DMS53 (cell line): Measurements from ENCODE around the gene ARMC12.
"Not testable (repeated sequence)": the region's sequence is repeated elsewhere in the genome, so short reads cannot be mapped to it uniquely, and the experiment has no call there.

ENCODE experiments used
- DNase-seq: peaks from one replicate; lab custom pipeline; 2025; lab: John Stamatoyannopoulos, UW

The ARMC12 gene

GRCh38 chr6:35718911-35719381 lies 17.9 kb upstream of the ARMC12 start:
- no peak for DNase-seq

- DNase-seq = no peak
These were observed 17.4 kb upstream of the ARMC12 start for GRCh38 chr6:35719404-35719829.

GRCh38 chr6:35719830-35720733 lies 16.8 kb upstream of the ARMC12 start:
- no peak for DNase-seq

- no peak for DNase-seq
These were observed 14.6 kb upstream of the ARMC12 start for GRCh38 chr6:35722121-35722761.

- no peak for DNase-seq
These were observed 13.2 kb upstream of the ARMC12 start for GRCh38 chr6:35723587-35723986.

GRCh38 chr6:35724059-35724458 lies 12.8 kb upstream of the ARMC12 start:
- DNase-seq = no peak

- DNase-seq = no peak
These were observed 12.4 kb upstream of the ARMC12 start for GRCh38 chr6:35724471-35724870.

- DNase-seq = no peak
These were observed 11.6 kb upstream of the ARMC12 start for GRCh38 chr6:35725081-35725708.

GRCh38 chr6:35725721-35726438 lies 11.0 kb upstream of the ARMC12 start:
- DNase-seq = peak; percentile 67

- DNase-seq = peak; percentile 81
These were observed 9.4 kb upstream of the ARMC12 start for GRCh38 chr6:35727231-35727934.

- DNase-seq = peak; percentile 92
These were observed 8.7 kb upstream of the ARMC12 start for GRCh38 chr6:35727935-35728682.

- DNase-seq = peak; percentile 62
These were observed 7.9 kb upstream of the ARMC12 start for GRCh38 chr6:35728683-35729678.

GRCh38 chr6:35729722-35730121 lies 7.1 kb upstream of the ARMC12 start:
- no peak for DNase-seq

- peak; percentile 80 for DNase-seq
These were observed 6.0 kb upstream of the ARMC12 start for GRCh38 chr6:35730745-35731413.

- peak; percentile 93 for DNase-seq
These were observed 5.5 kb upstream of the ARMC12 start for GRCh38 chr6:35731414-35731735.

GRCh38 chr6:35731736-35732532 lies 4.9 kb upstream of the ARMC12 start:
- DNase-seq = peak; percentile 93

GRCh38 chr6:35733633-35734032 lies 3.2 kb upstream of the ARMC12 start:
- peak; percentile 43 for DNase-seq

- DNase-seq = not testable (repeated sequence)
These were observed 2.5 kb upstream of the ARMC12 start for GRCh38 chr6:35734319-35734718.
